Hepatocyte (in vitro differentiated cells): ENCODE measurements around the gene PRPF39. TPM values are rescaled to one million over a fixed set of nuclear protein-coding genes. Genes with fewer than 3 reads are reported as not detected.
"Not testable (repeated sequence)": the region's sequence is repeated elsewhere in the genome, so short reads cannot be mapped to it uniquely, and the experiment has no call there.

Source experiments
- DNase-seq: peaks from one replicate; pipeline ENCODE4 v3.0.0-alpha.2; 2016; ENCODE audit warnings: low spot score
- H2AFZ ChIP-seq: fragments of 200-600 bp; sonication (generic); 2 replicates; pipeline ENCODE4 v1.6.0; 2016; ENCODE audit warnings: antibody characterized with exemption, mild to moderate bottlenecking
- H3K27ac ChIP-seq: fragments of 200-600 bp; sonication (generic); 2 replicates; pipeline ENCODE4 v1.5.1; 2016; ENCODE audit warnings: mild to moderate bottlenecking
- H3K27me3 ChIP-seq: fragments of 200-600 bp; sonication (generic); 2 replicates; pipeline ENCODE4 v1.6.1; 2016
- H3K36me3 ChIP-seq: fragments of 200-600 bp; sonication (generic); replicated peaks from 2 replicates; pipeline ENCODE4 v1.5.1; 2016; ENCODE audit warnings: low read depth; ENCODE audit not compliant: insufficient read depth
- H3K4me1 ChIP-seq: fragments of 200-600 bp; sonication (generic); 2 replicates; pipeline ENCODE4 v1.5.1; 2016; ENCODE audit warnings: mild to moderate bottlenecking, moderate library complexity; ENCODE audit not compliant: insufficient read depth
- H3K4me2 ChIP-seq: fragments of 200-600 bp; sonication (generic); 2 replicates; pipeline ENCODE4 v1.6.0; 2016
- H3K4me3 ChIP-seq: fragments of 200-600 bp; sonication (generic); 2 replicates; pipeline ENCODE4 v1.5.1; 2016; ENCODE audit warnings: mild to moderate bottlenecking
- H3K79me2 ChIP-seq: fragments of 200-600 bp; sonication (generic); 2 replicates; pipeline ENCODE4 v1.6.0; 2017; ENCODE audit warnings: mild to moderate bottlenecking
- H3K9me2 ChIP-seq: fragments of 200-600 bp; sonication (generic); replicated peaks from 2 replicates; pipeline ENCODE4 v1.6.0; 2017; ENCODE audit warnings: mild to moderate bottlenecking; ENCODE audit not compliant: insufficient read depth
- H3K9me3 ChIP-seq: fragments of 200-600 bp; sonication (generic); 2 replicates; pipeline ENCODE4 v1.5.1; 2016; ENCODE audit warnings: low read depth, mild to moderate bottlenecking
- H4K20me1 ChIP-seq: fragments of 200-600 bp; sonication (generic); 2 replicates; pipeline ENCODE4 v1.6.0; 2016; ENCODE audit warnings: mild to moderate bottlenecking; ENCODE audit not compliant: insufficient read depth, poor library complexity, severe bottlenecking
- EZH2 ChIP-seq: fragments of 200-600 bp; sonication (generic); IDR thresholded peaks from 2 replicates; pipeline ENCODE4 v1.6.1; 2016; ENCODE audit warnings: antibody characterized with exemption, mild to moderate bottlenecking, borderline replicate concordance
- EZH2phosphoT487 ChIP-seq: fragments of 200-600 bp; sonication (generic); IDR thresholded peaks from one replicate; pipeline ENCODE4 v1.6.1; 2018; ENCODE audit warnings: antibody characterized with exemption, mild to moderate bottlenecking, low read depth, moderate library complexity; ENCODE audit not compliant: unreplicated experiment, severe bottlenecking
- WGBS: methylation state at CpG from one replicate; pipeline ENCODE4 v1.1.6; 2016; ENCODE audit warnings: low lambda C conversion rate; ENCODE audit errors: missing lambda C conversion rate; 5-methylcytosine and 5-hydroxymethylcytosine counted together
- polyA plus RNA-seq: library from polyadenylated mRNA; unstranded; fragments of >200 nt; fragmentation: Nextera tagmentation; extraction: Ambion mirVana; gene quantifications from 2 replicates; pipeline ENCODE4 v1.2.1, GENCODE V29; 2016
- total RNA-seq: library from RNA; depleted of rRNA; stranded (reverse); fragments of >200 nt; gene quantifications from 2 replicates; pipeline ENCODE4 v1.2.3, GENCODE V29; 2014
- TF ChIP-seq, protein P1 (sequence below): fragments of 200-600 bp; sonication (generic); IDR thresholded peaks from 2 replicates; pipeline ENCODE4 v1.5.1; 2016; ENCODE audit warnings: antibody characterized with exemption, mild to moderate bottlenecking; ENCODE audit not compliant: poor library complexity

Gene PRPF39
- total and polyA plus RNA-seq, 2 experiments from 2014 or later, result 18.2 to 38.9 TPM

DNA sequence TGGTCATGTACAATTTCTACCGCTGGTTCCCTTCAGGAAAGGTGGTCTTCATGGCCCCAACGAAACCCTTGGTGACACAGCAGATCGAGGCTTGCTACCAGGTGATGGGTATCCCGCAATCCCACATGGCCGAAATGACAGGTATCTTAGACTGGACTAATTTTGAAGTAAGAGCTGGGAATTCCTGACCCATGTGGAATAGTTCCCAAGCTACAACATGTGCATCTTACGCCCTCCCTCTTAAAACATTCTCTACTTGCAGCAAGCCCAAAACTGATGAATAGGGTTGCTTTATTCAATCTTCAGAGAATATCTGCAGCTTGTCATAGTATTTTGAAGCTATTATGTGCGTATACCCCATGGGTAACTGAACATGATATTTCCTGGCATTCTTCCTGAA is 52.5 kb downstream of the PRPF39 start:
- no peaks in the 10 kb centered on the region for H3K9me3 ChIP-seq
- H3K27me3 ChIP-seq, result no peaks in the 10 kb centered on the region
- peak overlapping the region; percentile 51 for H3K4me3 ChIP-seq
- H3K4me2 ChIP-seq, result peak overlapping the region; percentile 87
- WGBS, result 4% methylated on average over 7 of the region's 7 CpGs
- H3K4me1 ChIP-seq, result peaks cover 10% of the 10 kb centered on the region
- peaks cover 65% of the 10 kb centered on the region for H3K79me2 ChIP-seq
- no peak for DNase-seq
- H4K20me1 ChIP-seq, result no peaks in the 10 kb centered on the region
- H3K9me2 ChIP-seq, result no peaks in the 10 kb centered on the region
- H3K36me3 ChIP-seq, result no peaks in the 10 kb centered on the region
- no peak overlapping the region for H3K27ac ChIP-seq
- TF ChIP-seq EZH2, result no peak
- TF ChIP-seq EZH2phosphoT487, result no peak
- peak overlapping the region; percentile 61 for H2AFZ ChIP-seq

DNA sequence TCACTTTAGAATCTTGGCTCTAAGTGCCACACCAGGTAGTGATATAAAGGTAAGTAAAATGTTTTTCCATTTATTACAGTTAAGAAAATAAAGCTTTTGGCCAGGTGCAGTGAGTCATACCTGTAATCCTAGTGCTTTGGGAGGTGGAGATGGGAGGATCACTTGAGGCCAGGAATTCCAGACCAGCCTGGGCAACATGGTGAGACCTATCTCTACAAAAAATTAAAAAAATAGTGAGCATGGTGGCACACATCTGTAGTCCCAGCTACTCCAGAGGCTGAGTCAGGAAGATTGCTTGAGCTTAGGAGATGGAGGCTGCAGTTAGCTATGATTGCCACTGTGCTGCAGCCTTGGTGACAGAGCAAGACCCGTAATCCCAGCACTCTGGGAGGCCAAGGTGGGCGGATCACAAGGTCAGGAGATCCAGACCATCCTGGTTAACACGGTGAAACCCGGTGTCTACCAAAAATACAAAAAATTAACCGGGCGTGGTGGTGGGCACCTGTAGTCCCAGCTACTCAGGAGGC is 56.8 kb downstream of the PRPF39 start:
- WGBS, result 98% methylated on average over 6 of the region's 6 CpGs

DNA sequence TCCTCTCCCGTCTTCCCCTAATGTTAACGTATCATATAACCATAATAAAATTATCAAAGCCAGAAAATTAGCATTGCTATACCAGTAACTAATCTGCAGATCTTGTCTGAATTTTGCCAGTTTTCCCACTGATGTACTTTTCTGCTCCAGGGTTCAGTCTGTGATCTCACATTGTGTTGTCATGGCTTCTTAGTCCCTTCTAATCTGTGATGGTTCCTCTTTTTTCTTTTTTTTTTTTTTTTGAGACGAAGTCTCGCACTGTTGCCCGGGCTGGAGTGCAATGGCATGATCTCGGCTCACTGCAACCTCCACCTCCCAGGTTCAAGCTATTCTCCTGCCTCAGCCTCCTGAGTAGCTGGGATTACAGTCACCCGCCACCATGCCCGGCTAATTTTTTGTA is 58.2 kb downstream of the PRPF39 start:
- not testable (repeated sequence) for H3K9me2 ChIP-seq, DNase-seq, H3K36me3 ChIP-seq, H3K27me3 ChIP-seq, H3K4me2 ChIP-seq, H3K4me1 ChIP-seq, H2AFZ ChIP-seq, H3K4me3 ChIP-seq, H4K20me1 ChIP-seq, H3K27ac ChIP-seq, H3K9me3 ChIP-seq
- peaks cover 35% of the 10 kb centered on the region for H3K79me2 ChIP-seq
- WGBS, result 99% methylated on average over 8 of the region's 8 CpGs

More for the DNA sequence above, 56.8 kb downstream of the PRPF39 start:
- Histone ChIP-seq H2AFZ (no peak overlapping the region), H3K4me2 (no peak overlapping the region), H3K27ac (no peak overlapping the region), H3K9me3 (no peaks in the 10 kb centered on the region), H3K36me3 (no peaks in the 10 kb centered on the region), H3K9me2 (no peaks in the 10 kb centered on the region), H3K4me1 (peaks cover 10% of the 10 kb centered on the region), H3K27me3 (no peaks in the 10 kb centered on the region), H4K20me1 (no peaks in the 10 kb centered on the region), H3K4me3 (no peak overlapping the region), H3K79me2 (peaks cover 41% of the 10 kb centered on the region)
- no peak for DNase-seq
- TF ChIP-seq EZH2phosphoT487, result no peak

GRCh38 chr14:45144658-45145057 is 60.7 kb downstream of the PRPF39 start:
- H3K4me3 ChIP-seq, result no peak overlapping the region
- H3K4me1 ChIP-seq, result no peaks in the 10 kb centered on the region
- no peaks in the 10 kb centered on the region for H3K9me2 ChIP-seq
- no peaks in the 10 kb centered on the region for H3K9me3 ChIP-seq
- no peak for TF ChIP-seq EZH2
- TF ChIP-seq EZH2phosphoT487, result no peak
- TF ChIP-seq, protein P1, sequence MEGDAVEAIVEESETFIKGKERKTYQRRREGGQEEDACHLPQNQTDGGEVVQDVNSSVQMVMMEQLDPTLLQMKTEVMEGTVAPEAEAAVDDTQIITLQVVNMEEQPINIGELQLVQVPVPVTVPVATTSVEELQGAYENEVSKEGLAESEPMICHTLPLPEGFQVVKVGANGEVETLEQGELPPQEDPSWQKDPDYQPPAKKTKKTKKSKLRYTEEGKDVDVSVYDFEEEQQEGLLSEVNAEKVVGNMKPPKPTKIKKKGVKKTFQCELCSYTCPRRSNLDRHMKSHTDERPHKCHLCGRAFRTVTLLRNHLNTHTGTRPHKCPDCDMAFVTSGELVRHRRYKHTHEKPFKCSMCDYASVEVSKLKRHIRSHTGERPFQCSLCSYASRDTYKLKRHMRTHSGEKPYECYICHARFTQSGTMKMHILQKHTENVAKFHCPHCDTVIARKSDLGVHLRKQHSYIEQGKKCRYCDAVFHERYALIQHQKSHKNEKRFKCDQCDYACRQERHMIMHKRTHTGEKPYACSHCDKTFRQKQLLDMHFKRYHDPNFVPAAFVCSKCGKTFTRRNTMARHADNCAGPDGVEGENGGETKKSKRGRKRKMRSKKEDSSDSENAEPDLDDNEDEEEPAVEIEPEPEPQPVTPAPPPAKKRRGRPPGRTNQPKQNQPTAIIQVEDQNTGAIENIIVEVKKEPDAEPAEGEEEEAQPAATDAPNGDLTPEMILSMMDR, result no peak
- H2AFZ ChIP-seq, result no peak overlapping the region
- peaks cover 10% of the 10 kb centered on the region for H3K79me2 ChIP-seq
- H3K4me2 ChIP-seq, result no peak overlapping the region
- H3K36me3 ChIP-seq, result no peaks in the 10 kb centered on the region
- DNase-seq, result no peak
- no peak overlapping the region for H3K27ac ChIP-seq
- no peaks in the 10 kb centered on the region for H3K27me3 ChIP-seq
- no peaks in the 10 kb centered on the region for H4K20me1 ChIP-seq

DNA sequence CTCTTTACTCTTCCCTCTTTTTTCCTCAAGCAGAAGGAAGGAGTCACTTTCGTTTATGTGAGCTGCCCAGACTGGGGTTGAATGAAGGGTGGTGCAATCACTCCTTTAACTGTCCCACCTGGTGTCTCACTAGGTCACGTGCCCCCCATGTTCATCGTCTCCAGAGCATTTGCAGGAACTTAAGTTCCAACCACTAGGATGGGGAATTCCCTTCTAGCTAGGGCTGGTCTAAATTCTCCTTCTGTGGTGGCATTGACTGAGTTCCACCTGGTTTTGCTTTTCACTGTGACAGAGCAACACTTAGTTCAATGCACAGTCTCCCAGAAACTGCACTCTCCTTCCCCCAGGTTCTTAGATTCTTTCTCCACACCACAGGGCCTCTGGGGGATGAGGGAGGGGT is 61.3 kb downstream of the PRPF39 start:
- Histone ChIP-seq H3K4me1 (no peaks in the 10 kb centered on the region), H3K79me2 (peaks cover 4% of the 10 kb centered on the region), H3K9me2 (no peaks in the 10 kb centered on the region), H4K20me1 (no peaks in the 10 kb centered on the region), H3K27me3 (no peaks in the 10 kb centered on the region), H3K27ac (no peak overlapping the region), H3K9me3 (no peaks in the 10 kb centered on the region), H3K36me3 (no peaks in the 10 kb centered on the region), H3K4me3 (no peak overlapping the region), H2AFZ (no peak overlapping the region), H3K4me2 (no peak overlapping the region)
- no peak for TF ChIP-seq EZH2phosphoT487
- TF ChIP-seq, protein P1, result no peak
- TF ChIP-seq EZH2, result no peak
- WGBS, result 97% methylated on average over 3 of the region's 3 CpGs
- DNase-seq, result no peak
